IMR-90 (cell line): ENCODE measurements around the gene TRAP1. TPM values are rescaled to one million over a fixed set of nuclear protein-coding genes. Genes with fewer than 3 reads are reported as not detected.

Experiments
- ATAC-seq: fragments of 200-7000 bp; cut with Tn5 transposase; 2 replicates; pipeline ENCODE4 v1.9.1; 2020; ENCODE audit warnings: low read depth, mild to moderate bottlenecking, moderate library complexity
- BruUV-seq: library from RNA; stranded (reverse); fragments of 400-500 nt; replicated peaks from 2 replicates; lab custom pipeline; 2021; lab: Mats Ljungman, UMichigan
- CTCF ChIA-PET: fragments of 300-600 bp; formaldehyde crosslinking; extraction: SDS; loops from one replicate; lab custom pipeline; 2021; ENCODE audit warnings: antibody characterized with exemption; lab: Yijun Ruan, JAX
- POLR2A ChIA-PET: fragments of 300-600 bp; sonication (Branson Sonifier 250); formaldehyde crosslinking; loops from one replicate; lab custom pipeline; 2022; ENCODE audit warnings: antibody characterized with exemption; ENCODE audit not compliant: unreplicated experiment; lab: Charles Lee
- DNase-seq: peaks from one replicate; pipeline ENCODE4 v3.0.0; 2013
- H2AFZ ChIP-seq: replicated peaks from 2 replicates; pipeline ENCODE3; 2013; ENCODE audit warnings: low read length, mild to moderate bottlenecking; ENCODE audit not compliant: poor library complexity
- H2AK5ac ChIP-seq: 2 replicates; pipeline ENCODE4 v1.6.1; 2013; ENCODE audit warnings: low read depth, low read length, inconsistent platforms
- H2AK9ac ChIP-seq: replicated peaks from 2 replicates; pipeline ENCODE3; 2013; ENCODE audit warnings: mild to moderate bottlenecking, low read depth, low read length, moderate library complexity; ENCODE audit not compliant: poor library complexity
- H2BK120ac ChIP-seq: 2 replicates; pipeline ENCODE4 v1.6.1; 2013; ENCODE audit warnings: low read depth, low read length, inconsistent platforms
- H2BK15ac ChIP-seq: 3 replicates; pipeline ENCODE4 v1.6.1; 2013; ENCODE audit warnings: low read depth, low read length, inconsistent platforms
- H2BK20ac ChIP-seq: 2 replicates; pipeline ENCODE4 v1.6.1; 2013; ENCODE audit warnings: low read depth, mild to moderate bottlenecking, inconsistent platforms, low read length, moderate library complexity
- H2BK5ac ChIP-seq: 2 replicates; pipeline ENCODE4 v1.6.1; 2013; ENCODE audit warnings: mild to moderate bottlenecking, low read depth, low read length, inconsistent platforms; ENCODE audit not compliant: poor library complexity, severe bottlenecking
- H3K14ac ChIP-seq: replicated peaks from 2 replicates; pipeline ENCODE4 v1.6.1; 2013; ENCODE audit warnings: low read depth, low read length, inconsistent platforms
- H3K18ac ChIP-seq: 2 replicates; pipeline ENCODE4 v1.6.1; 2013; ENCODE audit warnings: low read depth, low read length, control low read depth
- H3K23ac ChIP-seq: 2 replicates; pipeline ENCODE4 v1.6.1; 2013; ENCODE audit warnings: low read depth, low read length, inconsistent platforms
- H3K27ac ChIP-seq: 2 replicates; pipeline ENCODE4 v1.5.1; 2013; ENCODE audit warnings: mild to moderate bottlenecking, control low read depth, low read length; ENCODE audit not compliant: insufficient read depth
- H3K27me3 ChIP-seq: 2 replicates; pipeline ENCODE4 v1.6.1; 2013; ENCODE audit warnings: low read length; ENCODE audit not compliant: control insufficient read depth, insufficient read depth
- H3K36me3 ChIP-seq: 2 replicates; pipeline ENCODE4 v1.6.1; 2013; ENCODE audit warnings: low read length, mixed read lengths; ENCODE audit not compliant: control insufficient read depth, insufficient read depth
- H3K4ac ChIP-seq: 2 replicates; pipeline ENCODE4 v1.6.1; 2013; ENCODE audit warnings: low read depth, low read length, inconsistent platforms
- H3K4me1 ChIP-seq: 2 replicates; pipeline ENCODE4 v1.6.1; 2013; ENCODE audit warnings: low read length, mixed read lengths; ENCODE audit not compliant: control insufficient read depth, insufficient read depth
- H3K4me2 ChIP-seq: 2 replicates; pipeline ENCODE4 v1.6.1; 2013; ENCODE audit warnings: low read depth, mild to moderate bottlenecking, control low read depth, low read length, moderate library complexity
- H3K4me3 ChIP-seq: 2 replicates; pipeline ENCODE4 v1.5.1; 2013; ENCODE audit warnings: low read depth, mild to moderate bottlenecking, control low read depth, low read length, moderate library complexity; ENCODE audit not compliant: insufficient read depth
- H3K56ac ChIP-seq: 2 replicates; pipeline ENCODE4 v1.6.1; 2013; ENCODE audit warnings: low read length, inconsistent platforms; ENCODE audit not compliant: insufficient read depth; ENCODE audit errors: extremely low read depth
- H3K79me1 ChIP-seq, 2 experiments: 2 replicates each; pipeline ENCODE4 v1.6.1; 2013; ENCODE audit warnings: low read length in 2 of 2, inconsistent platforms in 1 of 2, low read depth in 1 of 2
- H3K9ac ChIP-seq: 2 replicates; pipeline ENCODE4 v1.6.1; 2013; ENCODE audit warnings: low read depth, low read length, control low read depth
- H3K9me1 ChIP-seq: 2 replicates; pipeline ENCODE4 v1.6.1; 2013; ENCODE audit warnings: low read length, inconsistent platforms; ENCODE audit not compliant: insufficient read depth
- H3K9me3 ChIP-seq: 2 replicates; pipeline ENCODE4 v1.6.1; 2013; ENCODE audit warnings: low read length; ENCODE audit not compliant: control insufficient read depth, insufficient read depth
- H4K20me1 ChIP-seq: 2 replicates; pipeline ENCODE4 v1.6.1; 2013; ENCODE audit warnings: low read length, inconsistent platforms; ENCODE audit not compliant: insufficient read depth
- H4K5ac ChIP-seq: 2 replicates; pipeline ENCODE4 v1.6.1; 2013; ENCODE audit warnings: mild to moderate bottlenecking, low read depth, low read length, control low read depth
- H4K8ac ChIP-seq, 2 experiments: 2 replicates each; pipeline ENCODE4 v1.6.1; 2013; ENCODE audit warnings: low read depth in 2 of 2, low read length in 2 of 2, control low read depth in 1 of 2, inconsistent platforms in 1 of 2
- H4K91ac ChIP-seq: 2 replicates; pipeline ENCODE4 v1.6.1; 2013; ENCODE audit warnings: low read depth, low read length, inconsistent platforms; ENCODE audit not compliant: insufficient read depth
- BHLHE40 ChIP-seq: fragments of 150-350 bp; IDR thresholded peaks from 2 replicates; pipeline ENCODE4 v1.6.1; 2016; ENCODE audit warnings: mild to moderate bottlenecking, low read depth, low read length
- CEBPB ChIP-seq: IDR thresholded peaks from 2 replicates; pipeline ENCODE4 v1.6.1; 2012; ENCODE audit warnings: low read depth, low read length, improper control_type of control experiment
- CHD1 ChIP-seq: IDR thresholded peaks from 2 replicates; pipeline ENCODE4 v1.6.1; 2012; ENCODE audit warnings: low read depth, low read length, improper control_type of control experiment
- MAFK ChIP-seq: IDR thresholded peaks from 2 replicates; pipeline ENCODE4 v1.6.1; 2012; ENCODE audit warnings: low read depth, low read length, improper control_type of control experiment
- MAZ ChIP-seq: IDR thresholded peaks from 2 replicates; pipeline ENCODE4 v1.6.1; 2012; ENCODE audit warnings: low read depth, mild to moderate bottlenecking, low read length, improper control_type of control experiment, moderate library complexity, borderline replicate concordance
- MXI1 ChIP-seq: IDR thresholded peaks from 2 replicates; pipeline ENCODE4 v1.6.1; 2012; ENCODE audit warnings: low read depth, mild to moderate bottlenecking, low read length, moderate library complexity, borderline replicate concordance
- RAD21 ChIP-seq: IDR thresholded peaks from 2 replicates; pipeline ENCODE4 v1.6.1; 2012; ENCODE audit warnings: low read length, improper control_type of control experiment
- RFX5 ChIP-seq: IDR thresholded peaks from 2 replicates; pipeline ENCODE4 v1.8.0; 2012; ENCODE audit warnings: low read depth, mild to moderate bottlenecking, low read length, moderate library complexity
- SMC3 ChIP-seq: fragments of 150-350 bp; IDR thresholded peaks from 2 replicates; pipeline ENCODE4 v1.6.1; 2016; ENCODE audit warnings: low read depth, mild to moderate bottlenecking, antibody characterized with exemption, low read length, moderate library complexity
- USF2 ChIP-seq: fragments of 150-350 bp; IDR thresholded peaks from 2 replicates; pipeline ENCODE4 v1.6.1; 2017; ENCODE audit warnings: mild to moderate bottlenecking, antibody characterized with exemption, low read length, low read depth
- WGBS, 2 experiments: methylation state at CpG; one replicate each; pipeline versions ENCODE4 v1.1.5 to v1.1.7; 2013; ENCODE audit warnings: missing lambda C conversion rate in 2 of 2; ENCODE audit not compliant: insufficient read length in 1 of 2; ENCODE audit errors: extremely low coverage in 2 of 2; 5-methylcytosine and 5-hydroxymethylcytosine counted together
- dilution Hi-C: fragments of 300-500 bp; cut with HindIII; formaldehyde crosslinking; loops from one replicate; pipeline ENCODE4 v1.14.3; 2018; ENCODE audit warnings: low sequenced_read_pairs; ENCODE audit not compliant: unreplicated experiment
- in situ Hi-C: fragments of 300-500 bp; cut with MboI; formaldehyde crosslinking; loops from 3 replicates; pipeline ENCODE4 v1.14.3; 2019; ENCODE audit warnings: low sequenced_read_pairs, inconsistent platforms, mixed read lengths
- intact Hi-C: fragments of 100-400 bp; cut with micrococcal nuclease; formaldehyde crosslinking; loops from 2 replicates; pipeline ENCODE4 v1.10.0; 2022
- polyA plus RNA-seq, 3 experiments: library from polyadenylated mRNA; depleted of rRNA; stranded (reverse); fragments of >200 nt; gene quantifications; 2 replicates each; pipeline ENCODE4 v1.2.3, GENCODE V29; 2012; ENCODE audit warnings: low replicate concordance in 1 of 3
- total RNA-seq: library from RNA; depleted of rRNA; stranded (reverse); fragments of >200 nt; gene quantifications from 2 replicates; pipeline ENCODE4 v1.2.3, GENCODE V29; 2012
- TF ChIP-seq, protein P1 (sequence below): fragments of 150-350 bp; IDR thresholded peaks from 2 replicates; pipeline ENCODE4 v1.6.1; 2016; ENCODE audit warnings: low read depth, mild to moderate bottlenecking, low read length, moderate library complexity, borderline replicate concordance

The TRAP1 gene
- total and polyA plus RNA-seq, 2 of the 4 experiments (the other 2 are of a cell fraction), result 139 to 145 TPM

DNA sequence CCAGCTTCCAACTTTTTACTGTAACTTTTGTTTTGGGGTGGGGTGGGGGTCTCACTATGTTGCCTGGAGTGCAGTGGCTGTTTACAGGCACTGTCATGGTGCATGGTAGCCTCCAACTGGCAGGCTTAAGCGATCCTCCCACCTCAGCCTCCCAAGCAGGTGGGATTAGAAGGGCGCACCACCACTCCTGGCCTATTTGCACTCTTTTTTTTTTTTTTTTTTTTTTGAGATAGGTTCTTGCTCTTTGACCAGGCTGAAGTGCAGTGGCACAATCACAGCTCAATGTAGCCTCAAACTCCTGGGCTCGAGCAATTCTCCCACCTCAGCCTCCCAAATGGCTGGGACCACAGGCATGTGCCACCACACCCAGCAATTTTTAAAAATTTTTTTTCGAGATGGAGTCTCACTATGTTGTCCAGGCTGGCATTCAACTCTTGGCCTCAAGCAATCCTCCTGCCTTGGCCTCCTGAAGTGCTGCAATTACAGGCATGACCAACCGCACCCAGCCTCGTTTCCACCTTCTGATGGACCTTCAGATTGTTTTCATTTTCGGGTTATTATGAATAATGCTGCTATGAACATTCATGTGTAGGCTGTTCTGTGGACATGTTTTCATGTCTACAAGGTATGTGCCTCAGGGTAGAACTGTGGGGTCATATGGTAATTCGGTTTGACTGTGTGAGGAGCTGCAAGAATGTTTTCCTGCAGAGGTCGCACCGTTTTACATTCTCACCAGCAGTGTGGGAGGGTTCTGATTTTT is 10.9 kb downstream of the TRAP1 start:
- H3K56ac ChIP-seq, result no peak overlapping the region
- no peak overlapping the region for H2BK15ac ChIP-seq
- no peak overlapping the region for H2BK5ac ChIP-seq
- H2AK5ac ChIP-seq, result no peak overlapping the region
- H4K5ac ChIP-seq, result no peak overlapping the region
- H3K9me3 ChIP-seq, result no peaks in the 10 kb centered on the region
- H3K4ac ChIP-seq, result no peak overlapping the region
- H3K9me1 ChIP-seq, result peaks cover 3% of the 10 kb centered on the region; the same call in 1 of the 2 replicates
- no peak overlapping the region for H3K14ac ChIP-seq
- intact Hi-C loops (no loop called here), in situ Hi-C loops (no loop called here), dilution Hi-C loops (no loop called here)
- H3K79me1 ChIP-seq, result peaks cover 29 to 52% of the 10 kb centered on the region in 2 experiments
- H2AK9ac ChIP-seq, result no peak overlapping the region
- no TSS peak for BruUV-seq
- no peak overlapping the region for H3K18ac ChIP-seq
- H3K23ac ChIP-seq, result no peak overlapping the region
- TF ChIP-seq, protein P1, sequence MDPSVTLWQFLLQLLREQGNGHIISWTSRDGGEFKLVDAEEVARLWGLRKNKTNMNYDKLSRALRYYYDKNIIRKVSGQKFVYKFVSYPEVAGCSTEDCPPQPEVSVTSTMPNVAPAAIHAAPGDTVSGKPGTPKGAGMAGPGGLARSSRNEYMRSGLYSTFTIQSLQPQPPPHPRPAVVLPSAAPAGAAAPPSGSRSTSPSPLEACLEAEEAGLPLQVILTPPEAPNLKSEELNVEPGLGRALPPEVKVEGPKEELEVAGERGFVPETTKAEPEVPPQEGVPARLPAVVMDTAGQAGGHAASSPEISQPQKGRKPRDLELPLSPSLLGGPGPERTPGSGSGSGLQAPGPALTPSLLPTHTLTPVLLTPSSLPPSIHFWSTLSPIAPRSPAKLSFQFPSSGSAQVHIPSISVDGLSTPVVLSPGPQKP, result no peak
- TF ChIP-seq MAFK (no peak), RFX5 (no peak), BHLHE40 (no peak), CEBPB (no peak), MAZ (no peak), SMC3 (no peak), CHD1 (no peak), RAD21 (no peak), USF2 (no peak), MXI1 (no peak)
- no peak overlapping the region for H4K8ac ChIP-seq
- no peak overlapping the region for H4K91ac ChIP-seq
- no peak overlapping the region for H2AFZ ChIP-seq
- no peak overlapping the region for H2BK20ac ChIP-seq
- ATAC-seq (no peak), DNase-seq (no peak)
- no peak overlapping the region for H3K9ac ChIP-seq
- H4K20me1 ChIP-seq, result 0 out of 2 replicates have a peak, but pooled peaks cover 3% of the 10 kb centered on the region
- no peak overlapping the region for H3K4me2 ChIP-seq
- POLR2A ChIA-PET, result no interaction called here
- no peak overlapping the region for H3K27ac ChIP-seq
- H3K4me3 ChIP-seq, result no peak overlapping the region
- no peaks in the 10 kb centered on the region for H3K27me3 ChIP-seq
- whole genome bisulfite sequencing, 2 experiments, result 95% methylated on average over 4 of the region's 10 CpGs; no CpG with 5 or more reads in 1 of the 2 experiments
- H3K36me3 ChIP-seq, result peaks cover 2% of the 10 kb centered on the region
- no peaks in the 10 kb centered on the region for H3K4me1 ChIP-seq
- CTCF ChIA-PET, result interaction anchor here (0.6 kb wide), 1 partner anchor 698 kb away, joined by 3 read pairs; no protein-coding TSS in a partner anchor
- H2BK120ac ChIP-seq, result no peak overlapping the region
